HG03439 (cell line): ENCODE measurements around the gene CYP21A2.
"Not testable (repeated sequence)": the region's sequence is repeated elsewhere in the genome, so short reads cannot be mapped to it uniquely, and the experiment has no call there.

Experiments used
- ATAC-seq: cut with Tn5 transposase; IDR thresholded peaks from one replicate; pipeline ENCODE4 v1.9.1; 2021; ENCODE audit warnings: mild to moderate bottlenecking, moderate library complexity; ENCODE audit not compliant: unreplicated experiment

CYP21A2 gene

DNA sequence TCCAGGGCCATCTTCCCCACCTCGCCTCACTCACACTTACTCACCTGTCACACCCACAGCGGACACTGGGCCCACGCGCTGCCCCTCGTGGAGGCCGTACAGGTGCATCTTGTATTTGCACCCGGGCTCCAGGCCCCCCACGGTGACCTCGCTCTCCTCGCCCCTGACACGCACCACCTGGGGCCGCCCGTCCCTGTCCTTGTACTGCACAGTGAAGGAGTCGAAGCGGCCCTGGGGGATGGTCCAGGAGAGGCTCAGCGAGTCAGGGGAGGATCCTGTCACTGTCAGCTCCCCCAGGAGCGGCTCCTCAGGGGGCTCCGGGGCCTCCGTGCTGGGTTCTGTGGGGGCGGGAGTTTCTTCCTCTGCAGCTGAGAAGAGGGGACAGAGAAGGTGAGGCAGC is 14.4 kb downstream of the CYP21A2 start:
- not testable (repeated sequence) for ATAC-seq

DNA sequence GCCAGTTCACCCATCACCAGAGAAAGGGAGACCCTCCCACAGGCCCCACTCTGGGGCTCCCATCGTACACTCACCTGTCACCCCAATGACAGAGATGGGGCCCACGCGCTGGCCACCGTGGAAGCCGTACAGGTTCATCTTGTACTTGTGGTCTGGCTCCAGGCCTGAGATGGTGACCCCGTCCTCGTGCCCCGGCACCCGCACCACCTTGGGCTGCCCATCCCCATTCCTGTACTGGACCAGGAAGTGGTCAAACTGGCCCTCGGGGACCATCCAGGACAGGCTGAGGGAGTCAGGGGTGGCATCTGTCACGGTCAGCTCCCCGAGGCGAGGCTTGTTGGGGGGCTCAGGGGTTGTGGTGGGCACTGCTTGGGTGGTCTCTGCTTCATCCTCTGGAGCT is 15.1 kb downstream of the CYP21A2 start:
- not testable (repeated sequence) for ATAC-seq

DNA sequence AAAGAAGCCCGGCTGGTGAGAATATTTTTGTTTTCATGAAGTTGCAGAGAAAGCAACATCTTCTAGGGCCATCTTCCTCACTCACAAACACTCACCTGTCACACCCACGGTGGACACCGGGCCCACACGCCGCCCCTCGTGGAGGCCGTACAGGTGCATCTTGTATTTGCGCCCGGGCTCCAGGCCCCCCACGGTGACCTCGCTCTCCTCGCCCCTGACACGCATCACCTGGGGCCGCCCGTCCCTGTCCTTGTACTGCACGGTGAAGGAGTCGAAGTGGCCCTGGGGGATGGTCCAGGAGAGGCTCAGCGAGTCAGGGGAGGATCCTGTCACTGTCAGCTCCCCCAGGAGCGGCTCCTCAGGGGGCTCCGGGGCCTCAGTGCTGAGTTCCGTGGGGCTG is 17.5 kb downstream of the CYP21A2 start:
- not testable (repeated sequence) for ATAC-seq

DNA sequence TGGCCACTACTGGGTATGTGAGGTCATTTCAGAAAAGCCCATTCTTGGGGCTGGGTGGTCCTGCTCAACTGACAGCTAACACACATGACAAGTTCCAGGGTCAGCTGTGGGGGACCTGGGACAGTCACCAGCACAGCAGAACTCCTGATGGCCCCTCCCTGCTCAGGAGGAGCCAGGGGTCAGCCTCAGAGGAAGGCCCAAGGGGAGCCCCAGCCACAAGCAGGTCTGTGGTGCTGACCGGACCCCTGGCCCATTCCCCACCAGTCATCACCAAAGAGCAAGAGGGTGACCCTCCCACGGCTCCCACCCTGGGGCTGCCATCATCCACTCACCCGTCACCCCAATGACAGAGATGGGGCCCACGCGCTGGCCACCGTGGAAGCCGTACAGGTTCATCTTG is 18.0 kb downstream of the CYP21A2 start:
- ATAC-seq: no peak

DNA sequence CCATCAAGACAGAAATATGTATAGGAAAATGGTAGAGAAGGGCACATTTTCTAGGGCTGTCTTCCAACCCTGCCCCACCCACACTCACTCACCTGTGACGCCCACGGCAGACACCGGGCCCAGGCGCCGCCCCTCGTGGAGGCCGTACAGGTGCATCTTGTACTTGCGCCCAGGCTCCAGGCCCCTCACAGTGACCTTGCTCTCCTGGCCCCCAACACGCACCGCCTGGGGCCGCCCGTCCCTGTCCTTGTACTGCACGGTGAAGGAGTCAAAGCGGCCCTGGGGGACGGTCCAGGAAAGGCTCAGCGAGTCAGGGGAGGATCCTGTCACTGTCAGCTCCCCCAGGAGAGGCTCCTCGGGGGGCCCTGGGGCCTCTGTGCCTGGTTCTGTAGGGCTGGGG is 19.8 kb downstream of the CYP21A2 start:
- no peak for ATAC-seq

DNA sequence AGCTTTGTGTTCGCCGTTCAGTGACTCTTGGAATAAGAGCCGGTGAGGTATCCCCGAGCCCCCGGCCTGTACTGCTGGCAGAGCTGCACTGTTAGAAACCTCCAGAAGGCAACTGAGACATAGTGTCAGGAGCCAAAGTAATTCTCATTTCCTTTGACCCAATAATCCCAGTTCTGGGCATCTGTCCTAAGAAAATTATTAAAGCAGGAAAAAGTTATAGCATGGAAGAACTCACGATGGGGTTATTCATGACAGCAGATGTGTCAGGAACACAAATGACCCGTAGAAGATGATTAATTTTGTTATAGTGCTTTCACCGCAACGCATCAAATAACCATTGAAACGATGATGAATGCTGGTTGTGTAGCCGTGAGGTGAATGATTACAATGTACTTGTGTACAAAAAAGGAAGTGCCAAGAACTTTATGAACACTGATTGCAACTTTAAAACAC is 20.3 kb downstream of the CYP21A2 start:
- ATAC-seq: no peak

DNA sequence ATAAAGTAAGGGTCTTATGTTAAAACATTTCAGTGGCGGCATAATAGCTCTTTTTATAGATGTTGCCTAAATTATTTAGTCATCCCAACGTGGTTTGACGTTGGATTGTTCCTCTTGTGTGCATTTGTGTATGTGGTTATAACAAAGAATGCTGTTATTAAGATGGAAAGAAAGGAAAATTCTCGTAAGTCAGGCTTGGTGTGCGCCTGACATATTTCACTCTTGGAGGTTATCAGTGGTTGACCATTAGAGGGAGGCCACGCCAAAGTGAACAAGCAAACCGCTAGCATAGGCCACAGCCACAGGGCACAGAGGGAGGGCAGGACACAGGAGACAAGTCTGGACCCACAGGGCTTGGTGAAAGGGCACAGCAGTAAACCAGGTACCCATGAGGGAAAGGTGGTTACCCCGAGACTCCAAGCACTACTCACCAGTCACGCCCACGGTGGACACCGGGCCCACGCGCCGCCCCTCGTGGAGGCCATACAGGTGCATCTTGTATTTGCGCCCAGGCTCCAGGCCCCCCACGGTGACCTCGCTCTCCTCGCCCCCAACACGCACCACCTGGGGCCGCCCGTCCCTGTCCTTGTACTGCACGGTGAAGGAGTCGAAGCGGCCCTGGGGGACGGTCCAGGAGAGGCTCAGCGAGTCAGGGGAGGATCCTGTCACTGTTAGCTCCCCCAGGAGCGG is 22.9 kb downstream of the CYP21A2 start:
- ATAC-seq: no peak

DNA sequence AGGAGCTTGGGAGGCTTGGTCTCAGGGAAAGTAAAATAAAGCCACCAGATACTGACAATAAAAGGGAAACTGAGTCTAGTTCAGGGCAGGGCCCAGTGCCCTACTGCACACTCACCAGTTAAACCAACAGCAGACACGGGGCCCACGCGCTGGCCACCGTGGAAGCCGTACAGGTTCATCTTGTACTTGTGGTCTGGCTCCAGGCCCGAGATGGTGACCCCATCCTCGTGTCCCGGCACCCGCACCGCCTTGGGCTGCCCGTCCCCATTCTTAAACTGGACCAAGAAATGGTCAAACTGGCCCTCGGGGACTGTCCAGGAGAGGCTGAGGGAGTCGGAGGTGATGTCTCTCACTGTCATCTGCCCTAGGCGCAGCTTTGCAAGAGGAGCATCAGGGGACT is 26.5 kb downstream of the CYP21A2 start:
- ATAC-seq: no peak

DNA sequence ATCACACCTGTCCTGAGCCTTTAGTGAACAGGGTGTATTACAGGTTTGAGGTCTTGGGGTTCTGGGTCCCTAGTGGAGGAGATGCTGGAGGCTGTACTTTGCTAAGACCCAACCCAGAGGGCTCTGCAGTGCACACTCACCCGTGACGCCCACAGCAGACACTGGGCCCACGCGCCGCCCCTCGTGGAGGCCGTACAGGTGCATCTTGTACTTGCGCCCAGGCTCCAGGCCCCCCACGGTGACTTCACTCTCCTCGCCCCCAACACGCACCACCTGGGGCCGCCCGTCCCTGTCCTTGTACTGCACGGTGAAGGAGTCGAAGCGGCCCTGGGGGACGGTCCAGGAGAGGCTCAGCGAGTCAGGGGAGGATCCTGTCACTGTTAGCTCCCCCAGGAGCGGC is 29.3 kb downstream of the CYP21A2 start:
- ATAC-seq: not testable (repeated sequence)

DNA sequence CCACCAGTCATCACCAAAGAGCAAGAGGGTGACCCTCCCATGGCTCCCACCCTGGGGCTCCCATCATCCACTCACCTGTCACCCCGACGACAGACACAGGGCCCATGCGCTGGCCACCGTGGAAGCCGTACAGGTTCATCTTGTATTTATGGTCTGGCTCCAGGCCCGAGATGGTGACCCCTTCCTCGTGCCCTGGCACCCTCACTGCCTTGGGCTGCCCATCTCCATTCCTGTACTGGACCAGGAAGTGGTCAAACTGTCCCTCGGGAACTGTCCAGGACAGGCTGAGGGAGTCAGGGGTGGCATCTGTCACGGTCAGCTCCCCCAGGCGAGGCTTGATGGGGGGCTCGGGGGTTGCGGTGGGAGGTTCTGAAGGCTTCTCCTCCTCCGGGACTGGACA is 30.1 kb downstream of the CYP21A2 start:
- ATAC-seq: not testable (repeated sequence)

DNA sequence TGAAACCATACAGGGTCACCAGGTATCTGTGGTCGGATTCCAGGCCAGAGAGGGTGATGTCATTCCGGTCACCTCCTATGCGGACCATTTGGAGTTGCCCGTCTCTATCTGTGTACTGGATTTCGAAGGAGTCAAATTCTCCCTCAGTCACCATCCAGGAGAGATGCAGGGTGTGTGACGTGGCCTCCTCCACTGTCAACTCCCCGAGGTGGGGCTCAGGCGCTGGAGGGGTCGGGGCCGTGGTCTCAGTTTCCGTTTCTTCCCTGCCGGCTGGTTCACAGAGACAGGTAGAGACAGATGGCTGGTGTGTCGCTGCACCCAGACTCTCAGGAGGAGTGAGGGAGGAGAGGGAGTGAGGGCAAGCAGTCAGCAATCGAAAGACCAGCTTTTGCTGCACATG is 30.7 kb downstream of the CYP21A2 start:
- no peak for ATAC-seq

DNA sequence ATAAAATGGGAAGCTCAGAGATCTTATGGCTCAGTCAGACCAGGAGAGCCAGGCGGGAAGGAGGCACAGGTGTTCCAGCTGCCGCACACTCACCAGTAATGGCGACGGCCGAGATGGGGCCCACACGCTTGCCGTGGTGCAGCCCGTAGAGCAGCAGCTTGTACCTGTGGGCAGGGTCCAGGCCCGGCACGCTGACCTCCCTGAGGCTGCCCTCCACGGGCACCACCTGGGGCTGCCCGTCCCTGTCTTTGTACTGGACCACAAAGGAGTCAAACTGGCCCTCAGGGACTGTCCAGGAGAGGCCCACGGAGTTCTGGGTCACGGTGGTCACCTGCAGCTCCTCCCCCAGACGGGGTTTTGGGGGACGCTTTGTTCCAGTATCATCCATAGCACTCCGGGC is 31.2 kb downstream of the CYP21A2 start:
- no peak for ATAC-seq

DNA sequence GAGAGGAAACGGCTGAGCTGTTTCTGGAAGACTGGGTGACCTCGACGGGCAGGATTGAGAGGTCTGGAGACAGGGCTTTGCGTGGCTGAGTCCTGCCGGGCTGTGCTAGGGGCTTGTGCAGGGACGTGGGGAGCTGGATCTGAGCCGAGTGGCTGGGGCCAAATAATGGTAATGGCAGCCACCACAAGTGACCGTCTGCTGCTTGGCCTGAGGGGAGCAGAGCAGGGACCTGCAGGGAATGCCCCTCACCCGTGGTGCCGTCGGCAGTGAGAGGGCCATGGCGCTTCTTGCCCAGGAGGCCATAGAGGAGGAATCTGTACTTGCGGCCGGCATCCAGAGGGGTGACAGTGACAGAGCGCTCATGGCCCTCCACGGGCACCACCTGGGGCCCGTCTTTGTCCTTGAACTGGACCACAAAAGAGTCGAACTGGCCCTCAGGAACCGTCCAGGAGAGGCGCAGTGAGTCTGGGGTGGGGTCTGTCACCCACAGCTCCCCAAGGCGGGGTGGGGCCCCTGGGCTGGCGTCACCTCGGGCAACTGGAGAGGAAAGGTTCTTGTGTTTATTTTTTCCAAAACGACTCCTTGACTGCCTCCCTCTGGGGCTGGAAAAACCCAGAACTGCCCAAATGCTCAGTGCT is 31.8 kb downstream of the CYP21A2 start:
- ATAC-seq: no peak

DNA sequence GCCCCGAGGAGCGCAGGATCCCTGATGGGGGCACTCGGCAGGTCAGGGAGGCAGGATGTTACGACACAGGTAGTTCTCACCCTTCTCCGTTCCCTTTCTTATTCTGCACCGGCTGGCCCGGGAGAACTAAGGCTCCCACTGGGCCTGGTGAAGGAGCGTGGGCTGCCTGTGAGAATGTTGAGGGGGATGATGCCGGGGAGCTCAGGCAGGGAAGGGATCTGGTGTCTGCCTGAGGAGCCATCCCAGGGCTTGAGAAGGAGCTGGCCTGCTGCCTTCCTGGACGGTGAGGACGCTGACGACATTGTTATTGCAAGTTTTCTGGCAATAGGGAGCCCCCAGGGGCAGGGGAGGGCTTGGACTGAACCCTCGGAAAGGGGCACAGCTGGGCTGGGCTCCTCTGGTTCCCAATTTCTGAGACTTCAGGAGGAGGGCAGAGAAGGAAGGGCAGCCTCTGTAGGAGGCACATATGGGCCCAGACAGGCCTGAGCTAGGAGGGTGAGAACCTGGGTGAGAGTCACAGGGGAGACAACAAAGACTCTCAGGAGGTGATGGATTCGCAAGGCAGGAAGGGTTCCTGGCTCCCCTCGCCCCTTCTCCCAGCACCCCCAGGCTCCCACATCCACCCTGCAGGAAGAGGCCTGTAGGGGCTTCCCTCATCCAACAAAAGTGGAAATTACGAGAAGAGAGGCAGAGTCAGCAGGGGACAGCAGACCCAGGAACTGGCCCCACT is 32.8 kb downstream of the CYP21A2 start:
- no peak for ATAC-seq

DNA sequence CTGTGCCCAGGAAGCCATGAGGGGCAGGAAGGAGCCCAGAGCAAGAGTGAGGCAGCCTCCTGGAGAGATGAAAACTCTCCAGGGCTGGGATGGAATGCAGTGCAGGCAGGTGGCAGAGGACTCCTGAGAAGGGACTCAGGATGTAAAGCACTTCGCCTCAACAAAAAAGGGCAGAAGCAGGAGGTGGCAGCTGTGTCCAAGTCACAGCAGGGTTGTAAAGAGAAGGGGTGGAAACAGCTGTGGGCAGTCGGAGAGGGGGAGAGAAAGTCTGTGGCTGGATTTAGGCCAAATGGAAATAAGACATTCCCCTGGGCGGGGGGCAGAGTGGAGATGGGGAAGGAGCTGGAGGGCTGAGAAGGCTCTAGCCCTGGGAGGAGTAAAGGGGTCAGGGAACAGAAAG is 34.9 kb downstream of the CYP21A2 start:
- ATAC-seq: no peak

DNA sequence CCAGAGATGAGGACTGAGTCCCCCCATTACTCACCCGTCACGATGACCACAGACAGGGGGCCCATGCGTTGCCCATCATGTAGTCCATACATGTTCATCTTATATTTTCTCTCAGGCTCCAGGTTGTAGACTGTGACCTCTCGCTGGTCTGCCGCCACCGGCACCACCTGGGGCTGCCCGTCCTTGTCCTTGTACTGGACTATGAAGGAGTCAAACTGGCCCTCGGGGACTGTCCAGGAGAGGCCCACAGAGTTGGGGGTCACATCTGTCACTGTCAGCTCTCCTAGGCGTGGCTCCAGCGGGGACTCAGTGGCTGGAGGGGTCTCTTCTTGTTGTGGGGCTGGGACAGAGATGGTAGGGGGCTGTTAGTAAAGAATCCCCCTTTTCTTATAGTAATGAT is 35.4 kb downstream of the CYP21A2 start:
- ATAC-seq: no peak

DNA sequence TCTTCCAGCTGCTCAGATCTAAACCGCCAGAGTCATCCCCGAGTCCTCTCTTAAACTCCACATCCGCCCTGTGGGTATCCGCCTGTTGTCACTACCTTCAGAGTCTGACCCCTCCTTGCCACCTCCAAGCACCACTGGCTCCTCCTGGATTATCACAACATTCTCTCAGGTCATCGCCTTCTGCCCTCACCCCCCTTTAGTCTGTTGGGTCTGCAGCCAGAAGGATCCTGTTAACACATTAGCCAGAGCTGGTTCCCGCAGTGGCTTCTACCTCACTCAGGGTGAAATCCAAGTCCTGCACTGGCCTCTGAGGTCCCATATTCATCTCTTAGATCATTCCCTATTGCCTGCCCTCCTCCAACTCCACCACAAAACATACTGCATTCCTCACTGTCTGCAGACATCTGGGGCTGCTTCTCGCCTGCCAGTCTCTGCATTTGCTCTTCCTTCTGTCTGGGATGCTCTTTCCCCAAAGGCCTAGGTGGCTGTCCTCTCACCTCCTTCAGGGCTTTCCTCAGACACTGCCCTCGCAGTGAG is 36.8 kb downstream of the CYP21A2 start:
- no peak for ATAC-seq

DNA sequence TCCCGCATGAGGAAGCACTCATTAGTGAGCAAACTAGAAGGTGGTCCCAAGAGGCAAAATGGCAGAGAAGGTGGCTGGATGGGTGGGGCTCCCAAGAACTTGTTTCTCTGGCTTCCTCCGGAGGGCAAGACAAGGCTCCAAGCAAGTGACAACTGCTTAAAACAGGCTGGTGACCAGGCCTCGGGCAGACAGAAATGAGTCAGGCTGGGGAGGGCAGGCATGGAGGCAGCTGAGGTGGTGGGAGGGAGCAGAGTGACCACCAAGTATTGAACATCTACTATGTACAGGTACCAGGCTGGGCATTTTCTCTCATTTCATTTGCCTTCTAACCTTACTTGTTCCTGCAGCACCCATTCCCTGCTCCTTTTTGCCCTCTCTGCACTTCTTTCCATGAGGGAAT is 37.6 kb downstream of the CYP21A2 start:
- no peak for ATAC-seq

DNA sequence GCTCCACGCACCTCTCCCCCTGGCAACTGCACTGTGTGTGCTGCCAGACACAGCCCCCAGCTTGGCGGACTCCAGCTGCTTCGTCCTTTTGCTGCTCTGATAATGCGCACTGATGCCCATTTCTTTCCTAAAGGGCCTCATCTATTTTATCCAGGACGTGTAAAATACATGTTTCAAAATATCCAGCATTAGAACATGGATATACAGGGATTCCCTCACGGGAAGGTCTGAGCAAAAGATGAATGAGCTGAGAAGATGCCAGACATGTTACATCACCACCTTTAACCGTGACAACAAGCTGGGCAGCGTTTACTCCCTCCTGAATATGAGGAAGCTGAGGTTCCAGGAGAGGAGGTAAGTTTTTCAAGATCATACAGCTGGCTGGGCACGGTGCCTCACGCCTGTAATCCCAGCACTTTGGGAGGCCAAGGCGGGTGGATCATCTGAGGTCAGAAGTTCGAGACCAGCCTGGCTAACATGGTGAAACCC is 38.1 kb downstream of the CYP21A2 start:
- no peak for ATAC-seq

DNA sequence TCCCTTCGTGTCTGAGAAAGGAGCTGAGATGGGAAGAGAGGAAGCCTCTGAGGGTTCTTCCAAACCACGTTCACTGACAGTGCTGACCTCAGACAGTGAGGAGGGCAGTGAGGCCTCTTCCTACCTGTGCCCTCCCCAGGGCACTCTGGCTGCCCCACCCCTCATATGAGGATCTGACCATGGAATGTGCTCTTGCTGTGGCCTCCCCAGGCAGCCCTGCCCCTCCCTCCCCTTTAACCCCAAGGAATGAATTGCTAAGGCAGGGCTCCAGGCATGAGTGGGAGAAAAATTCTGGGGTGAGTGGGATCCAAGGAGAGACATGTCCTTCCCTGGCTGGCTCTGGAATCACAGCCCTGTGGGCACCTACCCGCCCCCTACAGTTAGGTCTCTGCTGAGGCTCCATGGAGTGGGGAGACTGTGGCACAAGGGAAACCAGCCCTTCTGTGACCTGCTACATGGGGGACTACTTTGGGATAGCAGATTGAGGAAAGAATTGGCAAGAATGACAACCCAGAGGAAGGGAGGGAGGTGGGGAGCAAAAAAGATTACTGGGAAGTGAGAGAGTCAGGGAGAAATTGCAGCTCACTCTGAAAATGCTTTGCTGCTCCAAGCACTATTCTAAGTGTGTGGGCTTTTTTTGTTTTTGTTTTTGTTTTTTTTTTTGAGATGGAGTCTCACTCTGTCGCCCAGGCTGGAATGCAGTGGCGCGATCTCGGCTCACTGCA is 41.5 kb downstream of the CYP21A2 start:
- ATAC-seq: no peak
